H9 (cell line): ENCODE results near the gene RSPO1. TPM values are rescaled to one million over a fixed set of nuclear protein-coding genes. Genes with fewer than 3 reads are reported as not detected.

Experiments used
- DNase-seq: peaks from one replicate; pipeline ENCODE4 v3.0.0-alpha.2; 2017
- H2AFZ ChIP-seq: one replicate; pipeline ENCODE4 v1.6.1; 2013; ENCODE audit warnings: mild to moderate bottlenecking, low read length, control low read depth, moderate library complexity
- H2AK5ac ChIP-seq: 2 replicates; pipeline ENCODE4 v1.6.1; 2013; ENCODE audit warnings: low read length, control low read depth, mixed read lengths; ENCODE audit not compliant: insufficient read length
- H2BK120ac ChIP-seq: one replicate; pipeline ENCODE4 v1.6.1; 2013; ENCODE audit warnings: low read depth, mild to moderate bottlenecking, low read length, control low read depth, inconsistent platforms; ENCODE audit not compliant: poor library complexity, severe bottlenecking
- H2BK12ac ChIP-seq: 2 replicates; pipeline ENCODE4 v1.6.1; 2013; ENCODE audit warnings: low read length, control low read depth, mixed read lengths, low read depth; ENCODE audit not compliant: insufficient read length
- H2BK15ac ChIP-seq: 2 replicates; pipeline ENCODE4 v1.6.1; 2013; ENCODE audit warnings: low read depth, low read length, control low read depth
- H2BK20ac ChIP-seq: one replicate; pipeline ENCODE4 v1.6.1; 2013; ENCODE audit warnings: low read depth, mild to moderate bottlenecking, low read length, control low read depth, inconsistent platforms; ENCODE audit not compliant: poor library complexity, severe bottlenecking
- H2BK5ac ChIP-seq: 2 replicates; pipeline ENCODE4 v1.6.1; 2013; ENCODE audit warnings: low read length, control low read depth, mixed read lengths; ENCODE audit not compliant: insufficient read length
- H3K14ac ChIP-seq: 2 replicates; pipeline ENCODE4 v1.6.1; 2013; ENCODE audit warnings: low read length, control low read depth; ENCODE audit not compliant: insufficient read depth
- H3K18ac ChIP-seq: 2 replicates; pipeline ENCODE4 v1.6.1; 2013; ENCODE audit warnings: low read depth, mild to moderate bottlenecking, mixed read lengths, low read length, control low read depth; ENCODE audit not compliant: insufficient read length
- H3K23ac ChIP-seq: 2 replicates; pipeline ENCODE4 v1.6.1; 2013; ENCODE audit warnings: low read length, control low read depth, mixed read lengths, low read depth; ENCODE audit not compliant: insufficient read length
- H3K23me2 ChIP-seq: 2 replicates; pipeline ENCODE4 v1.6.1; 2013; ENCODE audit warnings: low read depth, mild to moderate bottlenecking, mixed read lengths, low read length, control low read depth; ENCODE audit not compliant: insufficient read length, poor library complexity, severe bottlenecking
- H3K27ac ChIP-seq: 2 replicates; pipeline ENCODE4 v1.5.1; 2013; ENCODE audit warnings: low read length, control low read depth, mixed read lengths, low read depth; ENCODE audit not compliant: insufficient read length
- H3K27me3 ChIP-seq: 2 replicates; pipeline ENCODE4 v1.6.1; 2013; ENCODE audit warnings: low read length, control low read depth, inconsistent platforms; ENCODE audit not compliant: insufficient read depth
- H3K4ac ChIP-seq: 2 replicates; pipeline ENCODE4 v1.6.1; 2013; ENCODE audit warnings: low read depth, mild to moderate bottlenecking, control low read depth, inconsistent platforms, low read length, moderate library complexity
- H3K4me1 ChIP-seq: 2 replicates; pipeline ENCODE4 v1.6.1; 2013; ENCODE audit warnings: low read length, control low read depth, inconsistent platforms; ENCODE audit not compliant: insufficient read depth
- H3K4me2 ChIP-seq: 2 replicates; pipeline ENCODE4 v1.6.1; 2013; ENCODE audit warnings: low read length, control low read depth, mixed read lengths; ENCODE audit not compliant: insufficient read length, insufficient read depth
- H3K56ac ChIP-seq: 2 replicates; pipeline ENCODE4 v1.6.1; 2013; ENCODE audit warnings: low read depth, mild to moderate bottlenecking, mixed read lengths, low read length, control low read depth; ENCODE audit not compliant: insufficient read length
- H3K79me1 ChIP-seq: 2 replicates; pipeline ENCODE4 v1.6.1; 2013; ENCODE audit warnings: low read depth, mild to moderate bottlenecking, moderate library complexity, low read length, control low read depth, inconsistent platforms; ENCODE audit not compliant: insufficient read depth, poor library complexity, severe bottlenecking
- H3K79me2 ChIP-seq: 2 replicates; pipeline ENCODE4 v1.6.1; 2013; ENCODE audit warnings: low read length, control low read depth, inconsistent platforms; ENCODE audit not compliant: insufficient read depth
- H3K9ac ChIP-seq: 2 replicates; pipeline ENCODE4 v1.6.1; 2013; ENCODE audit warnings: low read length, control low read depth, mixed read lengths; ENCODE audit not compliant: insufficient read length; ENCODE audit errors: extremely low read depth
- H3K9me3 ChIP-seq: one replicate; pipeline ENCODE4 v1.6.1; 2013; ENCODE audit warnings: low read depth, low read length, inconsistent platforms; ENCODE audit not compliant: control insufficient read depth
- H3T11ph ChIP-seq: one replicate; pipeline ENCODE4 v1.6.1; 2013; ENCODE audit warnings: mild to moderate bottlenecking, low read length, control low read depth, inconsistent platforms
- H4K20me1 ChIP-seq: one replicate; pipeline ENCODE4 v1.6.1; 2013; ENCODE audit not compliant: control insufficient read depth, insufficient read length, insufficient read depth
- H4K5ac ChIP-seq: 2 replicates; pipeline ENCODE4 v1.6.1; 2013; ENCODE audit warnings: low read depth, mild to moderate bottlenecking, mixed read lengths, low read length, control low read depth; ENCODE audit not compliant: insufficient read length
- H4K8ac ChIP-seq: replicated peaks from 2 replicates; pipeline ENCODE4 v1.6.1; 2013; ENCODE audit warnings: low read length, control low read depth, mixed read lengths, low read depth; ENCODE audit not compliant: insufficient read length
- H4K91ac ChIP-seq: 2 replicates; pipeline ENCODE4 v1.6.1; 2013; ENCODE audit warnings: low read depth, mild to moderate bottlenecking, moderate library complexity, mixed read lengths, low read length, control low read depth; ENCODE audit not compliant: insufficient read length
- H3K27ac Mint-ChIP-seq, 3 experiments: 2 replicates in 2 of 3; 3 replicates in 1 of 3; pipeline ENCODE4 v1.8.0; 2020 to 2021; ENCODE audit warnings: mixed read lengths in 3 of 3, mild to moderate bottlenecking in 1 of 3, moderate library complexity in 1 of 3
- H3K27me3 Mint-ChIP-seq: 2 replicates; pipeline ENCODE4 v1.8.0; 2021; ENCODE audit warnings: low read depth, mild to moderate bottlenecking, moderate library complexity, mixed read lengths
- H3K36me3 Mint-ChIP-seq, 3 experiments: 2 replicates in 2 of 3; 3 replicates in 1 of 3; pipeline ENCODE4 v1.8.0; 2020 to 2021; ENCODE audit warnings: low read depth in 3 of 3, mixed read lengths in 3 of 3; ENCODE audit not compliant: insufficient read depth in 1 of 3
- H3K4me1 Mint-ChIP-seq, 2 experiments: 2 replicates each; pipeline ENCODE4 v1.8.0; 2020; ENCODE audit warnings: mixed read lengths in 2 of 2
- H3K4me3 Mint-ChIP-seq, 2 experiments: 2 replicates in 1 of 2; 3 replicates in 1 of 2; pipeline ENCODE4 v1.8.0; 2020 to 2021; ENCODE audit warnings: mild to moderate bottlenecking in 2 of 2, mixed read lengths in 2 of 2, moderate library complexity in 1 of 2
- H3K9me3 Mint-ChIP-seq, 2 experiments: 2 replicates in 1 of 2; 3 replicates in 1 of 2; pipeline ENCODE4 v1.8.0; 2020; ENCODE audit warnings: mild to moderate bottlenecking in 2 of 2, mixed read lengths in 2 of 2, moderate library complexity in 1 of 2
- CTCF ChIP-seq: fragments of 200-600 bp; sonication (generic); conservative IDR thresholded peaks from 3 replicates; pipeline ENCODE4 v1.8.0; 2021; ENCODE audit warnings: antibody characterized with exemption, mild to moderate bottlenecking
- WGBS: extraction: QIAGEN DNeasy Blood & Tissue Kit; methylation state at CpG from one replicate; pipeline ENCODE4 v1.1.7; 2013; ENCODE audit warnings: missing lambda C conversion rate, low lambda C conversion rate, mixed read lengths; ENCODE audit not compliant: insufficient read length; ENCODE audit errors: extremely low coverage; 5-methylcytosine and 5-hydroxymethylcytosine counted together
- total RNA-seq: library from RNA; stranded (reverse); gene quantifications from 2 replicates; pipeline ENCODE4 v1.2.1, GENCODE V29; 2021

Gene RSPO1
- total RNA-seq, 1 experiment from 2014 or later, result 0.35 TPM

- Histone ChIP-seq H4K5ac (no peak overlapping the region), H3K9ac (no peak overlapping the region), H3T11ph (no peak overlapping the region), H2BK20ac (no peak overlapping the region), H2BK5ac (no peak overlapping the region), H3K4ac (no peak overlapping the region), H3K4me2 (no peak overlapping the region), H4K91ac (no peak overlapping the region), H3K79me1 (no peaks in the 10 kb centered on the region), H4K8ac (no peak overlapping the region), H3K27ac (no peak overlapping the region), H2BK12ac (no peak overlapping the region), H4K20me1 (no peaks in the 10 kb centered on the region), H2AK5ac (no peak overlapping the region), H3K9me3 (no peaks in the 10 kb centered on the region), H3K14ac (no peak overlapping the region), H3K56ac (no peak overlapping the region), H3K23ac (no peak overlapping the region), H3K4me1 (no peaks in the 10 kb centered on the region), H3K23me2 (peaks cover 3% of the 10 kb centered on the region), H3K79me2 (no peaks in the 10 kb centered on the region), H2BK15ac (no peak overlapping the region), H2BK120ac (no peak overlapping the region), H3K18ac (no peak overlapping the region), H2AFZ (no peak overlapping the region), H3K27me3 (no peaks in the 10 kb centered on the region; the same call in 1 of the 2 replicates)
- TF ChIP-seq CTCF, result no peak
- Mint-ChIP-seq H3K4me3 (no peak overlapping the region), H3K27ac (no peak overlapping the region), H3K36me3 (no peaks in the 10 kb centered on the region), H3K4me1 (peaks cover 13 to 31% of the 10 kb centered on the region in 2 experiments), H3K9me3 (no peaks in the 10 kb centered on the region; a peak in 2 of 5 replicates), H3K27me3 (peaks cover 51% of the 10 kb centered on the region)
- DNase-seq, result no peak
- WGBS, result no CpG with 5 or more reads among the region's 11 CpGs
Measured at GRCh38 chr1:37656881-37657280, 22.2 kb upstream of the RSPO1 start.
